ENCODE measurements around the gene COX5A. TPM values are rescaled to one million over a fixed set of nuclear protein-coding genes. Genes with fewer than 3 reads are reported as not detected.

COX5A gene
- total and polyA plus RNA-seq, 2 of the 13 experiments (the other 11 are each of a cell fraction or from before 2014, with no cell fraction given) = 158 to 218 TPM

DNA sequence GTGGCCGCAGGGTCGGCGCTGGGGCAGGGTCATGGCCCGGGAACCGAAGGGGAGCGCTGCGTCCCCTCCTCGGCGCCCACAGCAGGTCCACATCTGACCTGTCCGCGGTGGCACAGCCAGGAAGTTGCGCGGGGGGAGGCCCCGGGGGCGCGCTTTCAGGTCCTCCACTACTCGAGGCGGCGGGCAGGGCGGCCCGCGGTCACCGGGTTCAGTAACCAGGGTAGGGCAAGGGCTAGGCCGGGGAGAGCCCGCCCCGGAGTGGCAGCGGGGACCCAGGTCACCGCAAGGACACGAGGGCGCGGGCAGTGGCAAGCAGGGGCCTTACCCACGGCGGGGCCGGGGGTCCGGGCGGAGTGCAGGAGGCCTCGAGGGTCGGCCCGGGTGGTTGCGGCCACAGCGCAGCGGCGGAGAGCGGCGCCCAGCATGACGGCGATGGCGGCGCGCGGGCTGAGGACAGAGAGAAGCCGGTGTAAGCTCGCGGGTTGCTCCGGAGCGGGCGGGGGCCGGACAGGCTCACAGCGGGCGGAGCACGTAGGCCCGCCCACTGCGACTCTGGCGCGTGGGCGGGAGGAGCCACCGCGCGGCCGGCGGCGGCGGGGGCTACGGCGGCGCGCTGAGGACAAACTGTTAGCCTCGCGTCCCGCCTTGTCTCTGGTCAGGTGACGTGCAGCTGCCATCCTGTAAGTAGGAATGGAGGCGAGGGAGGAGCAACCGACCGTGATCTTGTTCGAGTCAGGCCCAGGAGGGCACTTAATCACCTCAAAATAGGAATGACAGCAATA lies at the start of gene COX5A (continued):
- TF ChIP-seq, protein P1, sequence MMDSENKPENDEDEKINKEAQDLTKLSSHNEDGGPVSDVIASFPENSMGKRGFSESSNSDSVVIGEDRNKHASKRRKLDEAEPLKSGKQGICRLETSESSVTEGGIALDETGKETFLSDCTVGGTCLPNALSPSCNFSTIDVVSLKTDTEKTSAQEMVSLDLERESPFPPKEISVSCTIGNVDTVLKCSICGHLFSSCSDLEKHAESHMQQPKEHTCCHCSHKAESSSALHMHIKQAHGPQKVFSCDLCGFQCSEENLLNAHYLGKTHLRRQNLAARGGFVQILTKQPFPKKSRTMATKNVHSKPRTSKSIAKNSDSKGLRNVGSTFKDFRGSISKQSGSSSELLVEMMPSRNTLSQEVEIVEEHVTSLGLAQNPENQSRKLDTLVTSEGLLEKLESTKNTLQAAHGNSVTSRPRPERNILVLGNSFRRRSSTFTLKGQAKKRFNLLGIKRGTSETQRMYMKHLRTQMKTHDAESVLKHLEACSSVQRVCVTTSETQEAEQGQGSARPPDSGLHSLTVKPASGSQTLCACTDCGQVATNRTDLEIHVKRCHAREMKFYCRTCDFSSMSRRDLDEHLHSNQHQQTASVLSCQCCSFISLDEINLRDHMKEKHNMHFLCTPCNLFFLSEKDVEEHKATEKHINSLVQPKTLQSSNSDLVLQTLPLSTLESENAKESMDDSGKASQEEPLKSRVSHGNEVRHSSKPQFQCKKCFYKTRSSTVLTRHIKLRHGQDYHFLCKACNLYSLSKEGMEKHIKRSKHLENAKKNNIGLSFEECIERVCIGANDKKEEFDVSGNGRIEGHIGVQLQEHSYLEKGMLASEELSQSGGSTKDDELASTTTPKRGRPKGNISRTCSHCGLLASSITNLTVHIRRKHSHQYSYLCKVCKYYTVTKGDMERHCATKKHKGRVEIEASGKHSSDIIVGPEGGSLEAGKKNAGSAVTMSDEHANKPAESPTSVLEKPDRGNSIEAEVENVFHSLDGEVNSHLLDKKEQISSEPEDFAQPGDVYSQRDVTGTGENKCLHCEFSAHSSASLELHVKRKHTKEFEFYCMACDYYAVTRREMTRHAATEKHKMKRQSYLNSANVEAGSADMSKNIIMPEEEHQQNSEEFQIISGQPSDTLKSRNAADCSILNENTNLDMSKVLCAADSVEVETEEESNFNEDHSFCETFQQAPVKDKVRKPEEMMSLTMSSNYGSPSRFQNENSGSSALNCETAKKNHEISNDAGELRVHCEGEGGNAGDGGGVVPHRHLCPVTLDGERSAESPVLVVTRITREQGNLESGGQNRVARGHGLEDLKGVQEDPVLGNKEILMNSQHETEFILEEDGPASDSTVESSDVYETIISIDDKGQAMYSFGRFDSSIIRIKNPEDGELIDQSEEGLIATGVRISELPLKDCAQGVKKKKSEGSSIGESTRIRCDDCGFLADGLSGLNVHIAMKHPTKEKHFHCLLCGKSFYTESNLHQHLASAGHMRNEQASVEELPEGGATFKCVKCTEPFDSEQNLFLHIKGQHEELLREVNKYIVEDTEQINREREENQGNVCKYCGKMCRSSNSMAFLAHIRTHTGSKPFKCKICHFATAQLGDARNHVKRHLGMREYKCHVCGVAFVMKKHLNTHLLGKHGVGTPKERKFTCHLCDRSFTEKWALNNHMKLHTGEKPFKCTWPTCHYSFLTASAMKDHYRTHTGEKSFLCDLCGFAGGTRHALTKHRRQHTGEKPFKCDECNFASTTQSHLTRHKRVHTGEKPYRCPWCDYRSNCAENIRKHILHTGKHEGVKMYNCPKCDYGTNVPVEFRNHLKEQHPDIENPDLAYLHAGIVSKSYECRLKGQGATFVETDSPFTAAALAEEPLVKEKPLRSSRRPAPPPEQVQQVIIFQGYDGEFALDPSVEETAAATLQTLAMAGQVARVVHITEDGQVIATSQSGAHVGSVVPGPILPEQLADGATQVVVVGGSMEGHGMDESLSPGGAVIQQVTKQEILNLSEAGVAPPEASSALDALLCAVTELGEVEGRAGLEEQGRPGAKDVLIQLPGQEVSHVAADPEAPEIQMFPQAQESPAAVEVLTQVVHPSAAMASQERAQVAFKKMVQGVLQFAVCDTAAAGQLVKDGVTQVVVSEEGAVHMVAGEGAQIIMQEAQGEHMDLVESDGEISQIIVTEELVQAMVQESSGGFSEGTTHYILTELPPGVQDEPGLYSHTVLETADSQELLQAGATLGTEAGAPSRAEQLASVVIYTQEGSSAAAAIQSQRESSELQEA (CRISPR knock-in tag; IDR thresholded peaks at IDR 0.05; ENCODE audit: not compliant biosample characterization) = peak; percentile 79
- TF ChIP-seq REXO4 (CRISPR knock-in tag; IDR thresholded peaks at IDR 0.05; ENCODE audit: borderline replicate concordance) (no peak), ZNF124 (CRISPR knock-in tag; IDR thresholded peaks at IDR 0.05) (no peak), ZNF598 (CRISPR knock-in tag; IDR thresholded peaks at IDR 0.05; ENCODE audit: borderline replicate concordance) (0 out of 2 replicates have a peak, but pooled peaks have one; percentile 52), MAFF (IDR thresholded peaks at IDR 0.05; ENCODE audit: low read depth, low read length) (no peak), ZKSCAN8 (CRISPR knock-in tag; IDR thresholded peaks at IDR 0.05; ENCODE audit: borderline replicate concordance) (no peak), HIVEP1 (CRISPR knock-in tag; IDR thresholded peaks at IDR 0.05) (peak; percentile 44; the same call in 1 of the 2 replicates), SOX5 (CRISPR knock-in tag; IDR thresholded peaks at IDR 0.05; ENCODE audit: borderline replicate concordance) (peak; percentile 35; the same call in 1 of the 2 replicates), GPN1 (CRISPR knock-in tag; IDR thresholded peaks at IDR 0.05; ENCODE audit: borderline replicate concordance) (no peak), TGIF2 (CRISPR knock-in tag; IDR thresholded peaks at IDR 0.05) (peak; percentile 8; the same call in 1 of the 2 replicates), NR3C1 (CRISPR knock-in tag; IDR thresholded peaks at IDR 0.05) (no peak)
- TF ChIP-seq, protein P2, sequence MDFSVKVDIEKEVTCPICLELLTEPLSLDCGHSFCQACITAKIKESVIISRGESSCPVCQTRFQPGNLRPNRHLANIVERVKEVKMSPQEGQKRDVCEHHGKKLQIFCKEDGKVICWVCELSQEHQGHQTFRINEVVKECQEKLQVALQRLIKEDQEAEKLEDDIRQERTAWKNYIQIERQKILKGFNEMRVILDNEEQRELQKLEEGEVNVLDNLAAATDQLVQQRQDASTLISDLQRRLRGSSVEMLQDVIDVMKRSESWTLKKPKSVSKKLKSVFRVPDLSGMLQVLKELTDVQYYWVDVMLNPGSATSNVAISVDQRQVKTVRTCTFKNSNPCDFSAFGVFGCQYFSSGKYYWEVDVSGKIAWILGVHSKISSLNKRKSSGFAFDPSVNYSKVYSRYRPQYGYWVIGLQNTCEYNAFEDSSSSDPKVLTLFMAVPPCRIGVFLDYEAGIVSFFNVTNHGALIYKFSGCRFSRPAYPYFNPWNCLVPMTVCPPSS (IDR thresholded peaks at IDR 0.05) = no peak
- TF ChIP-seq, protein P3, sequence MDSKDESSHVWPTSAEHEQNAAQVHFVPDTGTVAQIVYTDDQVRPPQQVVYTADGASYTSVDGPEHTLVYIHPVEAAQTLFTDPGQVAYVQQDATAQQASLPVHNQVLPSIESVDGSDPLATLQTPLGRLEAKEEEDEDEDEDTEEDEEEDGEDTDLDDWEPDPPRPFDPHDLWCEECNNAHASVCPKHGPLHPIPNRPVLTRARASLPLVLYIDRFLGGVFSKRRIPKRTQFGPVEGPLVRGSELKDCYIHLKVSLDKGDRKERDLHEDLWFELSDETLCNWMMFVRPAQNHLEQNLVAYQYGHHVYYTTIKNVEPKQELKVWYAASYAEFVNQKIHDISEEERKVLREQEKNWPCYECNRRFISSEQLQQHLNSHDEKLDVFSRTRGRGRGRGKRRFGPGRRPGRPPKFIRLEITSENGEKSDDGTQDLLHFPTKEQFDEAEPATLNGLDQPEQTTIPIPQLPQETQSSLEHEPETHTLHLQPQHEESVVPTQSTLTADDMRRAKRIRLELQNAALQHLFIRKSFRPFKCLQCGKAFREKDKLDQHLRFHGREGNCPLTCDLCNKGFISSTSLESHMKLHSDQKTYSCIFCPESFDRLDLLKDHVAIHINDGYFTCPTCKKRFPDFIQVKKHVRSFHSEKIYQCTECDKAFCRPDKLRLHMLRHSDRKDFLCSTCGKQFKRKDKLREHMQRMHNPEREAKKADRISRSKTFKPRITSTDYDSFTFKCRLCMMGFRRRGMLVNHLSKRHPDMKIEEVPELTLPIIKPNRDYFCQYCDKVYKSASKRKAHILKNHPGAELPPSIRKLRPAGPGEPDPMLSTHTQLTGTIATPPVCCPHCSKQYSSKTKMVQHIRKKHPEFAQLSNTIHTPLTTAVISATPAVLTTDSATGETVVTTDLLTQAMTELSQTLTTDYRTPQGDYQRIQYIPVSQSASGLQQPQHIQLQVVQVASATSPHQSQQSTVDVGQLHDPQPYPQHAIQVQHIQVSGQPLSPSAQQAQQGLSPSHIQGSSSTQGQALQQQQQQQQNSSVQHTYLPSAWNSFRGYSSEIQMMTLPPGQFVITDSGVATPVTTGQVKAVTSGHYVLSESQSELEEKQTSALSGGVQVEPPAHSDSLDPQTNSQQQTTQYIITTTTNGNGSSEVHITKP (CRISPR knock-in tag; IDR thresholded peaks at IDR 0.05; ENCODE audit: low read depth) = peak; percentile 20; the same call in 1 of the 2 replicates
- TF ChIP-seq, protein P4, sequence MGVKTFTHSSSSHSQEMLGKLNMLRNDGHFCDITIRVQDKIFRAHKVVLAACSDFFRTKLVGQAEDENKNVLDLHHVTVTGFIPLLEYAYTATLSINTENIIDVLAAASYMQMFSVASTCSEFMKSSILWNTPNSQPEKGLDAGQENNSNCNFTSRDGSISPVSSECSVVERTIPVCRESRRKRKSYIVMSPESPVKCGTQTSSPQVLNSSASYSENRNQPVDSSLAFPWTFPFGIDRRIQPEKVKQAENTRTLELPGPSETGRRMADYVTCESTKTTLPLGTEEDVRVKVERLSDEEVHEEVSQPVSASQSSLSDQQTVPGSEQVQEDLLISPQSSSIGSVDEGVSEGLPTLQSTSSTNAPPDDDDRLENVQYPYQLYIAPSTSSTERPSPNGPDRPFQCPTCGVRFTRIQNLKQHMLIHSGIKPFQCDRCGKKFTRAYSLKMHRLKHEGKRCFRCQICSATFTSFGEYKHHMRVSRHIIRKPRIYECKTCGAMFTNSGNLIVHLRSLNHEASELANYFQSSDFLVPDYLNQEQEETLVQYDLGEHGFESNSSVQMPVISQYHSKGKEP (CRISPR knock-in tag; IDR thresholded peaks at IDR 0.05) = no peak

Measured in HepG2 (cell line).